Occipital lobe (tissue), 3 donors: ENCODE measurements around the gene RBX1. TPM values are rescaled to one million over a fixed set of nuclear protein-coding genes. Genes with fewer than 3 reads are reported as not detected.

Experiments
- DNase-seq: peaks from one replicate; lab custom pipeline; 2025; lab: John Stamatoyannopoulos, UW
- small RNA-seq: library from RNA; depleted of rRNA; stranded (forward); fragments of <200 nt; gene quantifications from one replicate; pipeline ENCODE3, GENCODE V24; 2014
- total RNA-seq: library from RNA; depleted of rRNA; stranded (reverse); fragments of >200 nt; gene quantifications from one replicate; pipeline ENCODE4 v1.2.3, GENCODE V29; 2014

RBX1 gene
- total RNA-seq, 1 donor from 2014 or later, result 83.9 TPM

DNA sequence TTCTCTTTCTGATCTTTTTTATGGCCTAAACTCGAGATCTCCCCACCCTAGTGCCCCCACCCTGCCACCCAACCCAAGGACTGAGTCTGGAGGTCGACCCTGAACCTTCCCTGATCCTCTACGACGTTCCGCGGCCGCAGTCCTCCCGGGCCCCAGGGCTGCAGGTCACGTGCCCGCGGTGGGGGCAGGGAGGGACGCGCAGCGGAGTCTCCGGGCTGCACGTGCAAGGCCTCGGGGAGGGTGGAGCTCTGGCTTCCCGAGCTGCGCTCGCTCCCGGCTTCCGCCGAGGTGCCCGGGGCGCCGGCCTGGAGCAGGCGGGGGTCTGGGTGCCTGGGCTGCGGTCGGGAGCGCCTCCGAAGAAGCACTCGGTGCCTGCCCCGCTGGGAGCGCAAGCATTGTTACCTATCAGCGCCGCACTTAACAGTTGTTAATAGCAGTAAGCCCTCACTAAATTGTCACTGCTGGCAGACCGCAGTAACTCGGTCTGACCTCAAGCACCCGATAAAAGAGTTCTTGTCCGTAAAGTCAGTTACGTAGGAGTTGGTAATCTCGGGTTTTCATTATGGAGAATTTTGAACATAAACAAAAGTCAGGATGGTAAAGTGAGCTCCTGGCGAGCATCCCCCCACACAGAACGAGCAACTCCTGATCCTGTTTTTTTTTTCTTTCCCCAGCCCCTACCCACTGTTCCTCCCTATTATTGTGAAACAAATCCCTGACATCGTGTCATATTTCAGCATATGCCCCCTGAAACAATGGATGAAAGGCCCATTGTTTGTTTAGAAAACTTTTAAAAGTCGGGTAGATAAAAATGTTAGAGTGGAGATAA, 71.5 kb downstream of the RBX1 start:
- DNase-seq, result peak; percentile 63

Small RNAs within 50 kb of the gene (small RNA-seq; reads per million reads assigned to genes)
- gene RF00017 (not detected), gene RNU6-379P (not detected)

Other genes with a start within 250 kb of the RBX1 start
- gene SLC25A17, start 132.0 kb upstream of the RBX1 start, total RNA-seq, result 32.1 TPM
- gene ST13, start 94.7 kb upstream of the RBX1 start, total RNA-seq, result 148 TPM
- gene XPNPEP3, start 94.2 kb upstream of the RBX1 start, total RNA-seq, result 6.4 TPM
- not detected for gene DNAJB7, start 89.3 kb upstream of the RBX1 start, total RNA-seq
- gene EP300, start 141.2 kb downstream of the RBX1 start, total RNA-seq, result 68.9 TPM